ENCODE results near the gene KCNT2.

DNA sequence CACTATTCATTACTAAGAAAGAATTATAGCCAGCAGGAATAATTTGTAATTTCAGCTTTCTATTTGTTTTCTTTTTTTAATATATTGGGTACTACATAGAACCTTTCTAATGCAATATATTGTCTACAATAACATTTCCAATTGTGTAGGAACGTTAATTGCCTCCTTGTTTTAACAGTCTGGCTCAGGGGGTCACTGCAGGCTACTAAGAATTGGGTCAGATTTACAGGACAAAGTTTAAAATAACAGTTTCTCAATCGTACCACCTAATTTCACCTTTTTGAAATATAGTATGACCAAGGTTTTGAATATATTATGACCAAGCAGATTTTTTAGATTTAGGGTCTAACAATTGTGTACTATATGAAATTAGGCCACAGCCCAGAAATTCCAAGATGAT lies 46.0 kb upstream of the KCNT2 start:
- TF ChIP-seq EP300 (IDR thresholded peaks at IDR 0.05) = no peak
- TF ChIP-seq, protein P1, sequence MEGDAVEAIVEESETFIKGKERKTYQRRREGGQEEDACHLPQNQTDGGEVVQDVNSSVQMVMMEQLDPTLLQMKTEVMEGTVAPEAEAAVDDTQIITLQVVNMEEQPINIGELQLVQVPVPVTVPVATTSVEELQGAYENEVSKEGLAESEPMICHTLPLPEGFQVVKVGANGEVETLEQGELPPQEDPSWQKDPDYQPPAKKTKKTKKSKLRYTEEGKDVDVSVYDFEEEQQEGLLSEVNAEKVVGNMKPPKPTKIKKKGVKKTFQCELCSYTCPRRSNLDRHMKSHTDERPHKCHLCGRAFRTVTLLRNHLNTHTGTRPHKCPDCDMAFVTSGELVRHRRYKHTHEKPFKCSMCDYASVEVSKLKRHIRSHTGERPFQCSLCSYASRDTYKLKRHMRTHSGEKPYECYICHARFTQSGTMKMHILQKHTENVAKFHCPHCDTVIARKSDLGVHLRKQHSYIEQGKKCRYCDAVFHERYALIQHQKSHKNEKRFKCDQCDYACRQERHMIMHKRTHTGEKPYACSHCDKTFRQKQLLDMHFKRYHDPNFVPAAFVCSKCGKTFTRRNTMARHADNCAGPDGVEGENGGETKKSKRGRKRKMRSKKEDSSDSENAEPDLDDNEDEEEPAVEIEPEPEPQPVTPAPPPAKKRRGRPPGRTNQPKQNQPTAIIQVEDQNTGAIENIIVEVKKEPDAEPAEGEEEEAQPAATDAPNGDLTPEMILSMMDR (IDR thresholded peaks at IDR 0.05) = no peak

Measured in gastroesophageal sphincter (tissue), 3 donors.